GM12864 (cell line): ENCODE measurements around the gene GAS5.

Experiments used
- DNase-seq: peaks from one replicate; pipeline ENCODE4 v3.0.0-alpha.2; 2011; ENCODE audit warnings: low read depth
- H3K4me3 ChIP-seq: 2 replicates; pipeline ENCODE4 v1.5.1; 2011; ENCODE audit warnings: mild to moderate bottlenecking, low read depth, low read length, control low read depth
- TF ChIP-seq, protein P1 (sequence below): IDR thresholded peaks from 2 replicates; pipeline ENCODE4 v1.5.1; 2011; ENCODE audit warnings: low read depth, mild to moderate bottlenecking, moderate library complexity, low read length, control low read depth, inconsistent platforms; ENCODE audit errors: missing control alignments

The GAS5 gene

DNA sequence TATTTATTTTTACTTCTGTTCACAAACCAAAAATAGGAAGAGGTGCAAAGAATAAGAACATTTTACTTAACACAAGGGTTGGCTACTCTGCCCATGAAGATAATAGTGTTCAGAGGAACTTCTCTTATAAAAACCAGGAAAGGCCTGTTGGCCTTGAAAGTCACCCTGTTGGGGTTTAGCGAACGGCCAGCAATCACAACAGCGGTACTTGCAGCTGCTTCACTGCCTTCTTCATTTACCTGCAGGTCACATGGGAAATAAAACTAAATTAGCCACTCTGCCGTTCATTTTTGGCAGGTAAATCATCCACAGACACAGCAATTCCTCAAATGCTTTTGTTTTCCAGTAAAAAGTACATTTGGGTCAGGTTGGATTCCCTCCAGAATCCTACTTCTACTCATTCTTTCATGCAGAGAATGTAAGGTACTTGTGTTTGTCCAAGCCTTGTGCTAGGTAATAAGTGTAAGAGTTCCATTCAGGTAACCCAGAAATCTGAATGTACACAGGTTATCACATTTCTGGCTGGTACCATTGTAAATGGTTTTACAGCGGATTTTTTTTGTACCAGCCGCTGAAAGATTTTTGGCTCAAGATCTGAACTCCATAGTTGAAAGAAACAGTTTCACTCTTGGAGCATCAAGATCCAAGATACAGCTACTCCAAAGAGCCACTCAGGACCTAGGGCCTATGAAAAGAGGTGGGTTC lies 36.2 kb upstream of the GAS5 start:
- TF ChIP-seq, protein P1, sequence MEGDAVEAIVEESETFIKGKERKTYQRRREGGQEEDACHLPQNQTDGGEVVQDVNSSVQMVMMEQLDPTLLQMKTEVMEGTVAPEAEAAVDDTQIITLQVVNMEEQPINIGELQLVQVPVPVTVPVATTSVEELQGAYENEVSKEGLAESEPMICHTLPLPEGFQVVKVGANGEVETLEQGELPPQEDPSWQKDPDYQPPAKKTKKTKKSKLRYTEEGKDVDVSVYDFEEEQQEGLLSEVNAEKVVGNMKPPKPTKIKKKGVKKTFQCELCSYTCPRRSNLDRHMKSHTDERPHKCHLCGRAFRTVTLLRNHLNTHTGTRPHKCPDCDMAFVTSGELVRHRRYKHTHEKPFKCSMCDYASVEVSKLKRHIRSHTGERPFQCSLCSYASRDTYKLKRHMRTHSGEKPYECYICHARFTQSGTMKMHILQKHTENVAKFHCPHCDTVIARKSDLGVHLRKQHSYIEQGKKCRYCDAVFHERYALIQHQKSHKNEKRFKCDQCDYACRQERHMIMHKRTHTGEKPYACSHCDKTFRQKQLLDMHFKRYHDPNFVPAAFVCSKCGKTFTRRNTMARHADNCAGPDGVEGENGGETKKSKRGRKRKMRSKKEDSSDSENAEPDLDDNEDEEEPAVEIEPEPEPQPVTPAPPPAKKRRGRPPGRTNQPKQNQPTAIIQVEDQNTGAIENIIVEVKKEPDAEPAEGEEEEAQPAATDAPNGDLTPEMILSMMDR: no peak
- DNase-seq: no peak
- no peak overlapping the region for H3K4me3 ChIP-seq

DNA sequence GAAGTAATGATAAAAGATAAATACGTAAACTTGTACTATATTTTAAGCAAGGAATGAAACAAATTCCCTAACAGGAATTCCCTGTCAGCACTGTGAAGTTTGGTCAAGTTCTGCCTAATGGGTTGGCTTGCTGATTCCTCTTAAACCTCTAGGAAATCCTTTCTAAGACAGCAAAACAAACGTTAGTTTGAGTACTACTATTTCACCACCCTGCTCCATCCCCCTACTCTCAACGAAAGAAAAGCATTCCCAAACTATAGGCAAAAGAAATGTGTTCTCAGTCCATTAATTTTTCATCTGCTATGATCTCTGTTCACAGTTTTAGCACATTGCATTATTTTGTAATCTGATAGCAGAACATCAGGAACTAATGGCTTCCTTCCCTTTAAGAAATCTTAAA lies 33.2 kb upstream of the GAS5 start:
- H3K4me3 ChIP-seq: no peak overlapping the region
- TF ChIP-seq, protein P1: no peak
- no peak for DNase-seq

DNA sequence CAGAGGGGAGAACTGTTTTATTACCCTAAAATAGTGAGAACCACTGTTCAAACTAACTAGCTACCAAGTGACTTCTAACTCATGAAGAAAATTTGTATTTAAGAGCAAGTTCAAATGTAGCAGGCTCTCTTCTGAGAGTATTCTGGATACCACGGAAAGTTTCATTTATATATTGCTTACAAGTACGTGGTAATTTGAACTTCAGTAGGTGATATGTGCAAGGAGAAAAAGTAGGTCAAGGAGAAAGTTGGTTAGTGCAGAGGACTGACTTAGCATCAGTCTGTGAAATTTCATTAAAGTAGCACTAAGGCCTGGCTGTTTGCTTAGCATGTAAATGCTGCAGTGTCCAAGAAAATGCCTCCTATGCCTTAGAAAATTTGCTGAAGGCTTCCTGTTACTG lies 32.6 kb upstream of the GAS5 start:
- H3K4me3 ChIP-seq: no peak overlapping the region
- no peak for DNase-seq
- TF ChIP-seq, protein P1: no peak

DNA sequence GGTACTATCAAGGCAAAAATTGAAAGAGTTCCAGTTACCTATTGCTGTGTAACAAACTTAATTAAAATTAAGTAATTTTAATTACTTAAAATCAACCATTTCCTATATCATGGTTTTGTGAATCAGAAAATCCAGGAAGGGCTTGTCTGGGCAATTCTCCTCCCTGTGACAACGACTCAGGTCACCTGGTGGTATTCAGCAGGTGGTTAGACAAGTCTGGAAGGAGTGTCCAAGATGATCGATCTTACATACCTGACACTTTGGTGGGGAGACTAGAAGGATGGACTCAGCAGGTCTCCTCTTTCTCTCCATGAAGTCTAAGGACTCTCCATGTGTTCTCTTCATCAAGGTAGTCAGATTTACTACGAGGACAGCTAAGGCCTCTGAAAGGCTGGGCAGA lies 26.4 kb upstream of the GAS5 start:
- TF ChIP-seq, protein P1: no peak
- no peak for DNase-seq
- H3K4me3 ChIP-seq: no peak overlapping the region

DNA sequence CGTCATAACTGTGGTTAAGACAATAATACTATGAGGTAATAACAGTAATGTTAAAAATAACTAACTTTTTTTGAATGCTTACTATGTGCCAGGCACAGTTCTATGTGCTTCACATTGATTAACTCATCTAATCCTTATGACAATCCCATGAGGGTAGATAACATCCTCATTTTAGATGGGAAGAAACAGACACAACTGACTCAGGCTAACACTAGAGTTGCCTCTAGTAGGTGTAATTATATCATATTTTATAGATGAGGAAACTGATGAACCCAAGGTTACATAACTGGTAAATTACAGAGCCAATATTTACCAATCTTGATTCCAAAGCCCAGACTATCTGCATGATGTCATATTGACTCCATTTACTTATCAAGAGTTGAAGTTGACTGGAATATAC lies 25.8 kb upstream of the GAS5 start:
- no peak for DNase-seq
- no peak overlapping the region for H3K4me3 ChIP-seq
- TF ChIP-seq, protein P1: no peak

DNA sequence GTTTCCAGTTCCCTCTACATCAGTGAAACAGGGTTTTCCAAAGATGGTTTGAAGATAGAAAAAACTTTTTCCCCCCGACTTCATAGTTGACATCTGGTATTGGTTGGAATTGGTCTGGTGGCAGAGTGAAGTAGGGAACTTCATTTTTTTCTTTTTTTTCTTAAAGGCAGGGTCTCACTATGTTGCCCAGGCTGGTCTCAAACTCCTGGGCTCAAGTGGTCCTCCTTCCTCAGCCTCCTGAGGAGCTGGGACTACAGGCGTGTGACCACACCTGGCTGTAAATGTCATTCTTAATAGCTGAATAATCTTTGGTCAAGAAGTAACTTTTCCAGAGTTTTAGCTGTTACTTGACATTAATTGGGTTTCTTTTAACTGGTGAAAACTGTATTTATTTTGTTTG lies 22.1 kb upstream of the GAS5 start:
- no peak for DNase-seq
- no peak overlapping the region for H3K4me3 ChIP-seq
- TF ChIP-seq, protein P1: no peak

DNA sequence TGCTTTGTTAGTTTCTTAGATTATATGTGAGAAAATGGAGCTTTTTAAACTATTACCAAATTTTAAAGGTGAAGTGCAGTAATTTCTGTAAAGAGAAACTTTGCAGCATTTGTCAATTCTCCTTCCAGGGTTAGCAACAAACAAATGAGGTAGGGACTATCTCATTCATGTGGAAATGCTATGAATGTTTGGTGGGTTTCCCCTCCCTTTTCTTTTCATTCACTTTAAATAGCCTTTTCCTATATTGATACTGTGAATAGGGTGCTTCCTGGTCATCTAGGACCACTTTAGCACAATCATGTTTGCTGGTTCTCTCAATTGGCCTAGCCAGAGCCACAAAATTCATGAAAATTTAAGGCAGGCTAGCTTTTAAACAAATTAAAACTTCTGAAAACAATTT lies 21.0 kb upstream of the GAS5 start:
- TF ChIP-seq, protein P1: no peak
- H3K4me3 ChIP-seq: no peak overlapping the region

More for the DNA sequence above, 21.0 kb upstream of the GAS5 start:
- DNase-seq: no peak
